HG03442 (cell line): ENCODE measurements around the gene POU3F3.

Experiments
- ATAC-seq: cut with Tn5 transposase; IDR thresholded peaks from one replicate; pipeline ENCODE4 v1.9.1; 2021; ENCODE audit warnings: mild to moderate bottlenecking, moderate library complexity; ENCODE audit not compliant: unreplicated experiment

The POU3F3 gene

GRCh38 chr2:104846786-104847585 is 6.9 kb upstream of the POU3F3 start:
- no peak for ATAC-seq

GRCh38 chr2:104847586-104848160 is 6.2 kb upstream of the POU3F3 start:
- ATAC-seq: no peak

- no peak for ATAC-seq
Measured at GRCh38 chr2:104848526-104848925, 5.4 kb upstream of the POU3F3 start.

GRCh38 chr2:104849101-104849500 is 4.8 kb upstream of the POU3F3 start:
- no peak for ATAC-seq

GRCh38 chr2:104849618-104850141 is 4.2 kb upstream of the POU3F3 start:
- peak; percentile 43 for ATAC-seq

- no peak for ATAC-seq
Measured at GRCh38 chr2:104850361-104851290, 3.3 kb upstream of the POU3F3 start.

GRCh38 chr2:104851291-104852089 is 2.4 kb upstream of the POU3F3 start:
- no peak for ATAC-seq

- ATAC-seq: no peak
Measured at GRCh38 chr2:104852090-104852666, 1.7 kb upstream of the POU3F3 start.

GRCh38 chr2:104854498-104855220 is 744 bp downstream of the POU3F3 start:
- ATAC-seq: no peak

GRCh38 chr2:104855221-104856085 is 1.5 kb downstream of the POU3F3 start:
- no peak for ATAC-seq

- no peak for ATAC-seq
Measured at GRCh38 chr2:104856086-104856972, 2.4 kb downstream of the POU3F3 start.

- no peak for ATAC-seq
Measured at GRCh38 chr2:104856973-104857261, 3.0 kb downstream of the POU3F3 start.

GRCh38 chr2:104857262-104858005 is 3.5 kb downstream of the POU3F3 start:
- no peak for ATAC-seq

GRCh38 chr2:104858006-104858978 is 4.4 kb downstream of the POU3F3 start:
- no peak for ATAC-seq

GRCh38 chr2:104859291-104859765 is 5.4 kb downstream of the POU3F3 start:
- ATAC-seq: no peak
